Neutrophil (primary cell): Measurements from ENCODE around the gene ERN1.
A peak's percentile ranks its signal among the peaks of the same experiment; 100 is the strongest.
"Not testable (repeated sequence)": the region's sequence is repeated elsewhere in the genome, so short reads cannot be mapped to it uniquely, and the experiment has no call there.

Source experiments
- H3K27ac ChIP-seq: fragments of 200-600 bp; sonication (generic); 2 replicates; pipeline ENCODE4 v1.5.1; 2016; ENCODE audit warnings: mild to moderate bottlenecking, moderate library complexity
- H3K27me3 ChIP-seq: fragments of 200-600 bp; sonication (generic); 2 replicates; pipeline ENCODE4 v1.6.0; 2016; ENCODE audit warnings: mild to moderate bottlenecking
- H3K36me3 ChIP-seq: fragments of 200-600 bp; sonication (generic); 2 replicates; pipeline ENCODE4 v1.5.1; 2017
- H3K4me1 ChIP-seq, 2 experiments: fragments of 200-600 bp in 1 of 2; sonication (generic) in 1 of 2; 1 replicate in 1 of 2; 2 replicates in 1 of 2; pipeline versions ENCODE4 v1.5.1 to v1.6.1; 2013 to 2016; ENCODE audit warnings: low read depth in 1 of 2, low read length in 1 of 2, mild to moderate bottlenecking in 1 of 2, moderate library complexity in 1 of 2; ENCODE audit not compliant: control insufficient read depth in 1 of 2, insufficient read depth in 1 of 2
- H3K4me3 ChIP-seq, 2 experiments: fragments of 200-600 bp in 1 of 2; sonication (generic) in 1 of 2; 1 replicate in 1 of 2; 2 replicates in 1 of 2; pipeline ENCODE4 v1.5.1; 2013 to 2016; ENCODE audit warnings: low read depth in 1 of 2, low read length in 1 of 2, mild to moderate bottlenecking in 1 of 2, moderate library complexity in 1 of 2
- H3K9me3 ChIP-seq: fragments of 200-600 bp; sonication (generic); 2 replicates; pipeline ENCODE4 v1.5.1; 2016
- TF ChIP-seq, protein P1 (sequence below): fragments of 200-600 bp; sonication (generic); IDR thresholded peaks from 2 replicates; pipeline ENCODE4 v1.5.1; 2016; ENCODE audit warnings: antibody characterized with exemption

Gene ERN1

DNA sequence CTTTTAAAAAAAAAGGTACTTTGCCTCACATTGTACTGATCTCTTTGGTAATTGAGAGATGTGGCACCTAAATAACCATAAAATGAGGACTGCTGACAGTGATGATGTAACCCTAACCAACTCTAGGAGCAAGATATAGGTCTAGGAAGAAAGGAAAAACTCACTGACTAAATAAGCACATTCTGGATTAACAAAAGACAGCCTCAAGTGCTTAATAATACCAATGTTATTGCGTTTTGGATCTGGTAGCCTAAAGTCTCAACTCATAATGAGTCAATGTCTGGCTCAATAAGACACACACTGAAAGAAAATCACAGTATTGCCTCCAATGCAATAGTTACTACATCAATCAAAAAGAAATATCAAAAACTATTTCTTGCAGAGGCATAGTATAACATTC lies 3.0 kb downstream of the ERN1 start:
- no peak overlapping the region for H3K27ac ChIP-seq
- TF ChIP-seq, protein P1, sequence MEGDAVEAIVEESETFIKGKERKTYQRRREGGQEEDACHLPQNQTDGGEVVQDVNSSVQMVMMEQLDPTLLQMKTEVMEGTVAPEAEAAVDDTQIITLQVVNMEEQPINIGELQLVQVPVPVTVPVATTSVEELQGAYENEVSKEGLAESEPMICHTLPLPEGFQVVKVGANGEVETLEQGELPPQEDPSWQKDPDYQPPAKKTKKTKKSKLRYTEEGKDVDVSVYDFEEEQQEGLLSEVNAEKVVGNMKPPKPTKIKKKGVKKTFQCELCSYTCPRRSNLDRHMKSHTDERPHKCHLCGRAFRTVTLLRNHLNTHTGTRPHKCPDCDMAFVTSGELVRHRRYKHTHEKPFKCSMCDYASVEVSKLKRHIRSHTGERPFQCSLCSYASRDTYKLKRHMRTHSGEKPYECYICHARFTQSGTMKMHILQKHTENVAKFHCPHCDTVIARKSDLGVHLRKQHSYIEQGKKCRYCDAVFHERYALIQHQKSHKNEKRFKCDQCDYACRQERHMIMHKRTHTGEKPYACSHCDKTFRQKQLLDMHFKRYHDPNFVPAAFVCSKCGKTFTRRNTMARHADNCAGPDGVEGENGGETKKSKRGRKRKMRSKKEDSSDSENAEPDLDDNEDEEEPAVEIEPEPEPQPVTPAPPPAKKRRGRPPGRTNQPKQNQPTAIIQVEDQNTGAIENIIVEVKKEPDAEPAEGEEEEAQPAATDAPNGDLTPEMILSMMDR, result no peak
- H3K27me3 ChIP-seq, result no peaks in the 10 kb centered on the region
- H3K9me3 ChIP-seq, result no peaks in the 10 kb centered on the region
- no peaks in the 10 kb centered on the region for H3K36me3 ChIP-seq
- peaks cover 18 to 20% of the 10 kb centered on the region in 2 experiments for H3K4me1 ChIP-seq
- no peak overlapping the region for H3K4me3 ChIP-seq

DNA sequence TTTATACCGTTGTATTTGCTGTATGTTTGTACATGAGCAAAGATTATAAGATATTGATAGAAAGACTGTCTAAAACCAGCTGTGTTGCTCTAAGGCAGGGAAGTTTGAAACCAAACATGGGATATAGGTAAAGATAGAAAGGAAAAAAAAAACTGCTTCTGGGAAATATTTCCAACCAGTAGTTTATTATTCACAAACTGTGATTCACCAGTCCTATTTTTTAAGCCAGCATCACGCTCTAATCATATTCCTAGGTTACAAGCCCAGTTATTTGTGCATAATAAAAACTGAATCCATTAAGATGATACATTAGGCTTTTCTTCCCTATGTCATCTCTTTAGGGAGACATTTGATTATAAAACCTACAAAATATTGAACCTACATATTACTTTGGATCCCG lies 4.0 kb downstream of the ERN1 start:
- TF ChIP-seq, protein P1, result no peak
- Histone ChIP-seq H3K4me3 (no peak overlapping the region), H3K36me3 (no peaks in the 10 kb centered on the region), H3K4me1 (peaks cover 20 to 21% of the 10 kb centered on the region in 2 experiments), H3K27ac (no peak overlapping the region), H3K27me3 (no peaks in the 10 kb centered on the region), H3K9me3 (no peaks in the 10 kb centered on the region)

DNA sequence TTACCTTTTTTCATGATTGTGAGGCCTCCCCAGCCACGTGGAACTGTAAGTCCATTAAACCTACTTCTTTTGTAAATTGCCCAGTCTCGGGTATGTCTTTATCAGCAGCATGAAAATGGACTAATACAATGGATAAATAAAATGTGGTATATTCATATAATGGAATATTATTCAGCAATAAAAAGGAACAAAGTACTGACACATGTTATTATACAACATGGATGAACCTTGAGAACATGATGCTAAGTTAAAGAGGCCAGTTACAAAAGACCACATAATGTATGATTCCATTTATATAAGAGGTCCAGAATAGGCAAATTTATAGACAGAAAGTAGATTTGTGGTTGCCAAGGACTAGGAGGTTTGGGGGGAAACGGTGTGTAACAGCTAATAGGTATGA lies 5.3 kb downstream of the ERN1 start:
- Histone ChIP-seq H3K9me3 (no peaks in the 10 kb centered on the region), H3K27me3 (no peaks in the 10 kb centered on the region), H3K36me3 (no peaks in the 10 kb centered on the region), H3K4me3 (no peak overlapping the region), H3K4me1 (peaks cover 19 to 21% of the 10 kb centered on the region in 2 experiments), H3K27ac (no peak overlapping the region)
- TF ChIP-seq, protein P1, result no peak

DNA sequence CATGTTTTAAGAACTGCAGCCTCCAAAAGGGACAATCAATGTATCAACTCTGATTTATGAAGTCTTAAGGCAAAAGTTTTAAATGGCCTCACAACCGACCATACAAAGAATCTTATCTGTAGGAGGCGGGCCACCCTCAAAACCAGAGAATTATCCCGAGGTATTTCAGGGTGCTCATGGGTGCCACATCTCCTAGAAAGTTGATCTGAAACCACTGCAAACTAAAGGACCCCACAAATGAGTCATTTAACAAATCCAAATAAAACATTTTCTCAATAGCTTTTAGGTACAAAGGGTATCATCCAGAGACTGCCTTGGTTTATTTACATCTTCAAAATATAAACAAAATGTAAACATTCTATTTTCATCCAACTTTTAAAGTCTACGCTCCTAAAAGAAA lies 6.8 kb downstream of the ERN1 start:
- TF ChIP-seq, protein P1, result no peak
- no peaks in the 10 kb centered on the region for H3K36me3 ChIP-seq
- H3K27ac ChIP-seq, result no peak overlapping the region
- H3K4me3 ChIP-seq, result no peak overlapping the region
- no peaks in the 10 kb centered on the region for H3K27me3 ChIP-seq
- H3K4me1 ChIP-seq, result peaks cover 15 to 22% of the 10 kb centered on the region in 2 experiments
- no peaks in the 10 kb centered on the region for H3K9me3 ChIP-seq

DNA sequence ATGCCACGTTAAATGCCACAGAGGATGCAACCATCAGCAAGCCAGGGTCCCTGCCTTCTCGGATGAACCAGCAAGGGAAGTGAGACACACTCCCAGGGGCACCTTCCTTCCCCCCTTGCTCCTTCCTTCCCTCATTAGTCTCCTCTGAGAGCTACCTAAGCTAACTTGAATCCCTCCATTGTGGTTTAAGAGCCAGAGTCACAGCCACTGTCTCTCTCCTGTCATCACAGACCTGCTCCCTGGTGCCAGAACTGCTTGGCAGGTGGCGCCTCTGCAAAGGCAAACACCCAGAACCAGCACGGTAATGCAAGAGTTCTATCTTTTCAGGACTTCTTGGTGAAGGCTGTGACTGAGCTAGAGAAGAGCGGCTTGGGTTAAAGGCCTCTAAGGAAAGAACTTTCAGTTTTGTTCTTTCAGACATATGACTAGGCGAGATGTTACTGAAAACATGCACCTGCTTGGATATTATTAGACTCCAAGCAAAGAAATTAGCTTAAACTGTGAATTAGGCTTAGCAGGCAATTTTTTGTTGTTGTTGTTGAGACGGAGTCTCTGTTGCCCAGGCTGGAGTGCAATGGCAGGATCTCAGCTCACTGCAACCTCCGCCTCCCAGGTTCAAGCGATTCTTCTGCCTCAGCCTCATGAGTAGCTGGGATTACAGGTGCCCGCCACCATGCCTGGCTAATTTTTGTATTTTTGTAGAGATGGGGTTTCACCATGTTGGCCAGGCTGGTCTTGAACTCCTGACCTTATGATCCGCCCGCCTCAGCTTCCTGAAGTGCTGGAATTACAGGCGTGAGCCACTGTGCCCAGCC lies 8.8 kb downstream of the ERN1 start:
- not testable (repeated sequence) for H3K36me3 ChIP-seq, H3K4me3 ChIP-seq, H3K9me3 ChIP-seq, H3K27me3 ChIP-seq
- Histone ChIP-seq H3K4me1 (peaks cover 24 to 34% of the 10 kb centered on the region in 2 experiments), H3K27ac (peak overlapping the region; percentile 64)

DNA sequence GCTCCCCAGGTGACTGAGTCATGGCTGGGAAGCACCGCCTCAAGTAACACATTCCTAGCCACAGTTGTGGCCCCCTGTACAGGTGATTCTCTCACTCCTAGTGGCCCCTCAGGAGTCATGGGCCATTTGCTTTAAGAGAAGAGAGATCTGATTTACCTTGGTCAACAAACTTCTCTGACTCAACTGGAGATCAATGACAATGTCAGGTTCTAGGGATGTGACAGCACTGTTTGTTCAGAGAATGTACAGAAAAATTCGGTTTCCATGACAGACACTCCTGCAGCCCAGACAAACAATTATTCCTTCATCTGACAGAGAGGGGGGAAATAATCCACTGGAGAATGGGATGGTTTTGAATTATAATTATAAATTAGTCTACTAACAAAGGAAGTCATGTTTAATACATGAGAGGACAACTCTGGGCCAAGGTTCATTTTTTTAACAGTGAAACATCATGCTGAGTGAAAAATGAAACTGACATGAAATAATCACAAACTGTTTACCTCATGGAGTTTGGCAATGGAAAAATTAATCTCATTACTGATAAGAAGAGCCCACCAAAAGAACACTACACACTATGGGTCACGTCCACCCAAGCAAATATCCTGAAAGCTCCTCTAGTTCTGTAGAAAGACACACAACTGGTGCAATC lies 9.7 kb downstream of the ERN1 start:
- peak overlapping the region; percentile 64 for H3K27ac ChIP-seq
- no peak overlapping the region for H3K4me3 ChIP-seq
- peaks cover 33 to 43% of the 10 kb centered on the region in 2 experiments for H3K4me1 ChIP-seq

More for the DNA sequence above, 9.7 kb downstream of the ERN1 start:
- TF ChIP-seq, protein P1, result no peak
- Histone ChIP-seq H3K27me3 (no peaks in the 10 kb centered on the region), H3K36me3 (no peaks in the 10 kb centered on the region), H3K9me3 (no peaks in the 10 kb centered on the region)
